ENCODE measurements around the gene HDAC4.

HDAC4 gene

DNA sequence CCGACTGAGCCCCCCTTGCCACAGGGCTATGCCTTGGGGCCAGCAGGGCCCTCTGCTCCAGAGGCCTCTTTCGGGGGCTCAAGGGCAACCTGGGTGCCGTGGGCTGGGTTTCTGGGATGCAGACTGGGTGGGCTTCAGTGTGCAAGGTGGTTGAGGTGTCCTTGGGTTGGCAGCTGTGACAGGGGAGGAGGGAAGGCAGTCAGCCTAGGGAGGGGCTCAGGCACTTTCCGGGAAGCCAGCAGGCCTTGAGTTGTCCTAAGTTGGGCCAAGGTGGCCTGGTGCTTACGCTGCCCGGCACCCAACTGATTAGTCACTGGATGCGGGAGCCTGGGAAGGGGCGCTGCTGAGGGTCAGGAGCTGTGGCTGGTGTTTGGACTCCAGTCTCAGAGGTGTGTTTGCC, 353.4 kb downstream of the HDAC4 start:
- Histone ChIP-seq H3K4me3 (ENCODE audit: low read length) (no peak overlapping the region), H3K27ac (ENCODE audit: low read length) (no peak overlapping the region), H3K9me3 (ENCODE audit: control insufficient read depth, insufficient read depth, low read length) (no peaks in the 10 kb centered on the region), H3K27me3 (ENCODE audit: control insufficient read depth, insufficient read depth, low read length) (no peaks in the 10 kb centered on the region), H3K36me3 (ENCODE audit: control insufficient read depth, insufficient read depth, low read length) (no peaks in the 10 kb centered on the region), H3K4me1 (ENCODE audit: control insufficient read depth, insufficient read depth, low read length) (no peaks in the 10 kb centered on the region)
- no peak for DNase-seq (ENCODE audit: low read depth, low spot score)
- WGBS (ENCODE audit: insufficient coverage, insufficient read length), result no CpG with 5 or more reads among the region's 8 CpGs

DNA sequence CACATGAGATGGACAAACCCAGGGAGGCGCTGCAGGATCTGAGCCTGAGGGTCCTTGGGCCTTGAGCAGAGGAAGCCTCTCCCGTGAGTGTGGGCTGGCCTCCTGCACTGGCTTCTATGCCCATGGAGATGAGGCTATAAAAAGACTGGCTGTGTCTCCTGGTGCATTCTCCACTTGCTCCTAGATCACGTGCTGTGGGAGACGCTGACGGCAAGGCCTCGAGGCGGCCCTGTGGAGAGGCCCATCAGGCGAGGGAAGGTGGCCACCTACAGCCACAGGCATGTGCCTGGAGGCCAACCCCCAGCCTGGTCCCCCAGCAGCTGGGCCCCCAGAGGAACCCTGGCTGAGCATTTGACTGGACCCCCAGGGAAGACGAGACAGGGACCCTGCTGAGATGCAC, 354.0 kb downstream of the HDAC4 start:
- no peaks in the 10 kb centered on the region for H3K36me3 ChIP-seq (ENCODE audit: control insufficient read depth, insufficient read depth, low read length)
- no peaks in the 10 kb centered on the region for H3K4me1 ChIP-seq (ENCODE audit: control insufficient read depth, insufficient read depth, low read length)
- no peak for DNase-seq (ENCODE audit: low read depth, low spot score)
- H3K27ac ChIP-seq (ENCODE audit: low read length), result no peak overlapping the region
- no peaks in the 10 kb centered on the region for H3K9me3 ChIP-seq (ENCODE audit: control insufficient read depth, insufficient read depth, low read length)
- H3K4me3 ChIP-seq (ENCODE audit: low read length), result no peak overlapping the region
- no CpG with 5 or more reads among the region's 9 CpGs for WGBS (ENCODE audit: insufficient coverage, insufficient read length)
- H3K27me3 ChIP-seq (ENCODE audit: control insufficient read depth, insufficient read depth, low read length), result no peaks in the 10 kb centered on the region

DNA sequence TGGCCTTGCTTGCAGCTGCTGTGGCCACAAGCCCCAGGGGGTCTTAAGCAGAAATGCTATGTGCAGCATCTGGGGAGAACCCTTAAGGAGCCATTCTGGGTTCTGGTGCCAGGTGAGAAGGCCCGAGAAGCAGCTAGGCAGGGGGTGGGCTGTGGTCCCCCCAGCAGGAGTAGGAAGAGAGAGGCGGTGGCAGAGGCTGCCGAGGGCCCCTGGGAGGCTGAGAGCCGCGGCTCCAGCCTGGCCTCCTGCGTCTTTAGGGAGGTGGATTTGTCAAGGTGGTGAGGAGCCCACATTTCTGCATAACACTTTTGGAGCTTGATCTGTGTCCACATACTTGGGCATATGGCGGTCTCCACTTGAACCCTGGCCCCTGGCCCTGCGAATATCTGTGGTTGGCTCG, 356.5 kb downstream of the HDAC4 start:
- H3K9me3 ChIP-seq (ENCODE audit: control insufficient read depth, insufficient read depth, low read length), result no peaks in the 10 kb centered on the region
- H3K4me1 ChIP-seq (ENCODE audit: control insufficient read depth, insufficient read depth, low read length), result no peaks in the 10 kb centered on the region
- no peaks in the 10 kb centered on the region for H3K36me3 ChIP-seq (ENCODE audit: control insufficient read depth, insufficient read depth, low read length)
- DNase-seq (ENCODE audit: low read depth, low spot score), result no peak
- no peak overlapping the region for H3K4me3 ChIP-seq (ENCODE audit: low read length)
- no peak overlapping the region for H3K27ac ChIP-seq (ENCODE audit: low read length)
- no peaks in the 10 kb centered on the region for H3K27me3 ChIP-seq (ENCODE audit: control insufficient read depth, insufficient read depth, low read length)
- WGBS (ENCODE audit: insufficient coverage, insufficient read length), result no CpG with 5 or more reads among the region's 9 CpGs

DNA sequence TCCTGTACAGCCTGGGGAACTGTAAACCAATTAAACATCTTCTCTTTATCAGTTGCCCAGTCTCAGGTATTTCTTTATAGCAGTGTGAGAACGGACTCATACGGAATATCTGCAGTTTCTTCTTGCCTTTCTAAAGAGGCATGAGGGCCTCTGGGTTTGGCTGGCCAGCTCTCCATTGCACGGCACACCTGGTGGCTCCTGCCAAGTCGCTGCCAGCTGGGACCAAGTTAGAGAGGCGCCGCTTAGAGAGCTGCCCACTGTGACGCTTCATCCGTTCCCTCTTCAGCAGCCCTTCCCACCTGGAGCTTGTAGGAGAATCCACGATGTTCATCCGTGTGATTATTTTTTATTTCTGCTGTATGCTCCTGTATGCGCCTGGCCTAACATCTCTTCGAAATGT, 357.5 kb downstream of the HDAC4 start:
- Histone ChIP-seq H3K4me3 (ENCODE audit: low read length) (no peak overlapping the region), H3K27me3 (ENCODE audit: control insufficient read depth, insufficient read depth, low read length) (no peaks in the 10 kb centered on the region), H3K9me3 (ENCODE audit: control insufficient read depth, insufficient read depth, low read length) (no peaks in the 10 kb centered on the region), H3K36me3 (ENCODE audit: control insufficient read depth, insufficient read depth, low read length) (no peaks in the 10 kb centered on the region), H3K4me1 (ENCODE audit: control insufficient read depth, insufficient read depth, low read length) (no peaks in the 10 kb centered on the region), H3K27ac (ENCODE audit: low read length) (no peak overlapping the region)
- WGBS (ENCODE audit: insufficient coverage, insufficient read length), result no CpG with 5 or more reads among the region's 12 CpGs
- DNase-seq (ENCODE audit: low read depth, low spot score), result no peak

DNA sequence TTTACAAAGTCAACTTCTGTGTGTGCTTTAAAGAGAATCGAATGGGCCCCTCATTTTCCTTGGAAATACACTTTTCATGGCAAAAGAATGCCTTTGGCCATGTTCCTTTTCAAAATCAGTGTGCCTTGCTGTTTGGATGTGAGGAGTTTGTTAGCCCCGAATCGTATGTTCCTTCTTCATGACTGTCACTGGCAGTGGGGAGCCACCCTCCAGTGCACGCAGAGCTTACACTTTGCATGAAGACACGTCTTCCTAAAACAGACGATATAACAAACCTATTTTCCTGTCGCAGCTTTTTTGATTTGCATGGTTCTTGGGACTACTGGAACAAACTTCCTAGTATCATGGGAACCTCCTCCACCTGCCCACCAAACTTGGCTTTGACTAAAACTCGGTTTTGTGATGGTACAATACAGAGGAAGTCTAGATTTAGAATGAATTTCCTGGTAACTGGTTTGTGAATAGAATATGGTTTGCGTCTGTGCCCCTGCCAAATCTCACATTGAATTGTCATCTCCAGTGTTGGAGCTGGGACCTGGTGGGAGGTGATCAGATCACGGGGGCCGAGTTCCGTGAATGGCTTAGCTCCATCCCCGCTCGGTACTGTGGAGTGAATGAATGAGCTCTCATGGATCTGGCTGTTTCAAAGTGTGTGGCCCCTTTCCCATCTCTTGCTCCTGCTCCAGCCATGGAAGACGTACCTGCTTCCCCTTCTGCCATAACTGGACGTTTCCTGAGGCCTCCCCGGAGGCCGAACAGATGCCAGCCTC, 358.1 kb downstream of the HDAC4 start:
- H3K4me3 ChIP-seq (ENCODE audit: low read length), result no peak overlapping the region
- H3K36me3 ChIP-seq (ENCODE audit: control insufficient read depth, insufficient read depth, low read length), result no peaks in the 10 kb centered on the region
- no peaks in the 10 kb centered on the region for H3K9me3 ChIP-seq (ENCODE audit: control insufficient read depth, insufficient read depth, low read length)
- H3K27me3 ChIP-seq (ENCODE audit: control insufficient read depth, insufficient read depth, low read length), result no peaks in the 10 kb centered on the region
- DNase-seq (ENCODE audit: low read depth, low spot score), result no peak
- no peak overlapping the region for H3K27ac ChIP-seq (ENCODE audit: low read length)
- no peaks in the 10 kb centered on the region for H3K4me1 ChIP-seq (ENCODE audit: control insufficient read depth, insufficient read depth, low read length)
- no CpG with 5 or more reads among the region's 18 CpGs for WGBS (ENCODE audit: insufficient coverage, insufficient read length)

DNA sequence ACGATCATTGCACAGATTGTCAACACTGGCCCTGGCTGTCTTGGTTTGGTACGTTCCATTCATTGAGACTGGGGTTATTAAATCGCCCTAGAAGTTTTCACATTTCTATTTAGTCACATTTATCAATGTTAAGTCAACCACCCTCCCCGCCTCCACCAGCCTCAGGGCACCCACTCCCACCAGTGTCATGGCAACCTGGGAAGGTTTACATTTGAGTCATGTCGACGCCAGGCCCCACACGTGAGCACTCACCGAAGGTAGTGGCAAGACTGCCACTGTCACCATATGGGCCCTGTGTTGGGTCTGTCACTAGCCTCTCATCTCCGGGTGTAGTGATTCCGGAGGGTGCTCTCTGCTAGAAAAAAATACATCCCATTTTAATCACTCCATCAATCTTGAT, 358.8 kb downstream of the HDAC4 start:
- Histone ChIP-seq H3K4me1 (ENCODE audit: control insufficient read depth, insufficient read depth, low read length) (no peaks in the 10 kb centered on the region), H3K4me3 (ENCODE audit: low read length) (no peak overlapping the region), H3K27ac (ENCODE audit: low read length) (no peak overlapping the region), H3K27me3 (ENCODE audit: control insufficient read depth, insufficient read depth, low read length) (no peaks in the 10 kb centered on the region), H3K36me3 (ENCODE audit: control insufficient read depth, insufficient read depth, low read length) (no peaks in the 10 kb centered on the region), H3K9me3 (ENCODE audit: control insufficient read depth, insufficient read depth, low read length) (no peaks in the 10 kb centered on the region)
- WGBS (ENCODE audit: insufficient coverage, insufficient read length), result no CpG with 5 or more reads among the region's 10 CpGs
- no peak for DNase-seq (ENCODE audit: low read depth, low spot score)

DNA sequence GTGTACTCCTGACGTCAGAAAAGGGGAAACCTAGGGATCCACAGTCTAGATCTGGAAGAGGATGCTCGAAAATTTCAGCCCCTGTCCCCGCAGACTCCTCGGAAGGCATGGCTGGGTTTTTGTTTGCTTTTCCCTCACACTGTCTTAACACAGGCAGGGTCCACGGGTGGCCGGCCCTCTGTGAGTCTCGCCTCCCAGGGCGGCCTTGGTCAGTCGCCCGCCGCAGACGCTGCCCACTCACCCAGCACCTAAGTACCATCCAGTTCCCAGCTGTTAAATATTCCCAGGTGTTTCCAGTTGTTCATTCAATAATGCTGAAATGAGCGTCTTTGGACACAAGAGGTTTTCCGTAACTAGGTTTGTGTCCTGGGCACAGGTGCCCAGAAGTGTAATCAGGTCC, 359.8 kb downstream of the HDAC4 start:
- no peak for DNase-seq (ENCODE audit: low read depth, low spot score)
- H3K27ac ChIP-seq (ENCODE audit: low read length), result no peak overlapping the region
- H3K4me1 ChIP-seq (ENCODE audit: control insufficient read depth, insufficient read depth, low read length), result no peaks in the 10 kb centered on the region; the same call in 1 of the 2 replicates
- H3K9me3 ChIP-seq (ENCODE audit: control insufficient read depth, insufficient read depth, low read length), result no peaks in the 10 kb centered on the region
- H3K4me3 ChIP-seq (ENCODE audit: low read length), result no peak overlapping the region
- H3K36me3 ChIP-seq (ENCODE audit: control insufficient read depth, insufficient read depth, low read length), result no peaks in the 10 kb centered on the region
- no CpG with 5 or more reads among the region's 14 CpGs for WGBS (ENCODE audit: insufficient coverage, insufficient read length)
- H3K27me3 ChIP-seq (ENCODE audit: control insufficient read depth, insufficient read depth, low read length), result no peaks in the 10 kb centered on the region

DNA sequence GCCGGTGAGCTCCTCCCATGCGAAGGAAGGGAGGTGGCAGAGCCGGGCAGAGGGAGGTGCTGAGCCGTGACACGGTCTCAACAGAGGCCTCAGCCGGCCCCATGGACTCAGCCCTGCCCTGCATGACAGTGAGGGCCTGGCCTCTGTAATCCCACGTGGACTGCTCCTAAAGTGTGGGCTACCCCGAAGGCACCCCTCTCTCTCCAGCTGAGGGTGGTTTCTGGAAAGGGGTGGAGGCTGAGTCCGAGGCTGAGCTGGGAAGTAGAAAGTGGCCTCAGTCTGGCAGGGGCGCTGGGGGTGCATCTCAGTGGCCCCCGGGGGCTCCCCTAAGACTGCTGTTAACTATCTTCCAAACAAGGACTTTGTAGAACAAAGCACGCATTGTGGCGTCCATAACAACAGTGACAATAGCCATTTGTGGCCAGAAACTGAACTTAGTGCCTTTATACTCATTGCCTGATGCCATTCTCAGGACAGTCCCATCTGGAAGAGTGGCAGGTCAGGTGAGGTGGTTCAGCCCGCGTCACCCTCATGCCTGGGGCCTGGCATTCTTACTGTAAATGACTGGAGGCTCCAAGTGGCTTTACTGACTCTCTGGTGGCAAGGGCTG, 360.6 kb downstream of the HDAC4 start:
- H3K27ac ChIP-seq (ENCODE audit: low read length), result no peak overlapping the region
- no peak overlapping the region for H3K4me3 ChIP-seq (ENCODE audit: low read length)
- no peaks in the 10 kb centered on the region for H3K27me3 ChIP-seq (ENCODE audit: control insufficient read depth, insufficient read depth, low read length)
- no peaks in the 10 kb centered on the region; the same call in 1 of the 2 replicates for H3K4me1 ChIP-seq (ENCODE audit: control insufficient read depth, insufficient read depth, low read length)
- no CpG with 5 or more reads among the region's 15 CpGs for WGBS (ENCODE audit: insufficient coverage, insufficient read length)
- no peaks in the 10 kb centered on the region for H3K9me3 ChIP-seq (ENCODE audit: control insufficient read depth, insufficient read depth, low read length)
- DNase-seq (ENCODE audit: low read depth, low spot score), result no peak
- H3K36me3 ChIP-seq (ENCODE audit: control insufficient read depth, insufficient read depth, low read length), result no peaks in the 10 kb centered on the region; the same call in 1 of the 2 replicates

DNA sequence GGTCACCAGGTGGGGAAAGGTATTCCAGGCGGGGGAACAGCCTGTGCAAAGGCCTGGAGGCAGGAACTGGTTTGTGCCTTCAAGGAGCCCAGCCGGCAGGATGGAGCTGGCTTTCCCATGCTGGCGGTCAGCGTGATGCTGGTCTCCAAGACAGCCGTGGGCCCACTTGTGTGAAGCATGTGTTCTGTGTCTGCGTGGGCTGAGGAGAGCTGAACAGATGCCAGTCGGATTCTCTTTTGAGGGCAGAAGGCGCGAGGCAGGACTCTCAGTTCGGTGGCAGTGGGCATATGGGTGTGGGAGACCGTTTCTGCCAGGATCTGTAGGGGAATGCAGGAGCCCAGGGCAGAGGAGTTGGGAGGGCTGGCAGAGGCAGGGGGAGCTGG, 361.4 kb downstream of the HDAC4 start:
- DNase-seq (ENCODE audit: low read depth, low spot score), result no peak
- no peak overlapping the region for H3K27ac ChIP-seq (ENCODE audit: low read length)
- H3K4me1 ChIP-seq (ENCODE audit: control insufficient read depth, insufficient read depth, low read length), result no peaks in the 10 kb centered on the region; the same call in 1 of the 2 replicates
- H3K9me3 ChIP-seq (ENCODE audit: control insufficient read depth, insufficient read depth, low read length), result no peaks in the 10 kb centered on the region
- H3K27me3 ChIP-seq (ENCODE audit: control insufficient read depth, insufficient read depth, low read length), result no peaks in the 10 kb centered on the region
- no peak overlapping the region for H3K4me3 ChIP-seq (ENCODE audit: low read length)
- no CpG with 5 or more reads among the region's 11 CpGs for WGBS (ENCODE audit: insufficient coverage, insufficient read length)
- H3K36me3 ChIP-seq (ENCODE audit: control insufficient read depth, insufficient read depth, low read length), result no peaks in the 10 kb centered on the region; the same call in 1 of the 2 replicates

DNA sequence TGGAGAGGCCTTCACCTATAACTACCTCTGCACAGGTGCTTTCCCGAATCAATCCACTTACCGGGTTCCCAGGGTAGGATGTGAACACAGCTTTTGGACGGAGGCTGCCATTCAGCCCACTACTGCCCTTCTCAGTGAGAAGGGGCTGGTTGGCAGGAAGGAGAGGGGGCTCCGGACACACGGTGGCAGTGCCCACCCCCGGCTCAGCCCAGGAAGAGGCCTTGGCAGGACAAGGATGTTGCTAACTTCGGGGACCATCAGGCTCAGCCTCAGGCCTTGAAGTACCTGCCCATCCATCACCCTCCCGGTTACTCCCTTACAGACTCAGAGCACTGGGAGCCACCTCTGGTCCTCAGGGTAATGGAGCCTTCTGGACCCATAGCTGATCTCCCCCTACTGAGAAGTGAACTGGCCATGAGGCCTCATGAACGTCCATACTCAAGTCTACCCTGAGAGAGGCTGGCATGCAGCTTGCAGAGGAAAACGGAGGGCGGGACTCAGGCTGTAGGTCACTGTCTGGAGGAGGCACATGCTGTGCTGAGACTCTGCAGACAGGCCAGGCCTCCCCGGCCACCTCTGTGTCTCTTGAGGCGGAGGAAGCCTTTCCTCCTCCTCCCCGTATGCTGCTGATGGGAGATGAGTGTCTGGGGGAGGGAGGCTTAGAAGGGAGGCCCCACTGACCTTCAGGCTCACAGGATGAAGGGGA, 361.9 kb downstream of the HDAC4 start:
- no peaks in the 10 kb centered on the region for H3K27me3 ChIP-seq (ENCODE audit: control insufficient read depth, insufficient read depth, low read length)
- no peaks in the 10 kb centered on the region; the same call in 1 of the 2 replicates for H3K4me1 ChIP-seq (ENCODE audit: control insufficient read depth, insufficient read depth, low read length)
- no peak for DNase-seq (ENCODE audit: low read depth, low spot score)
- no peaks in the 10 kb centered on the region for H3K9me3 ChIP-seq (ENCODE audit: control insufficient read depth, insufficient read depth, low read length)
- WGBS (ENCODE audit: insufficient coverage, insufficient read length), result no CpG with 5 or more reads among the region's 14 CpGs
- no peak overlapping the region for H3K27ac ChIP-seq (ENCODE audit: low read length)
- H3K36me3 ChIP-seq (ENCODE audit: control insufficient read depth, insufficient read depth, low read length), result no peaks in the 10 kb centered on the region; the same call in 1 of the 2 replicates
- H3K4me3 ChIP-seq (ENCODE audit: low read length), result no peak overlapping the region

Measured in iPS DF 6.9 (cell line).